T47D (cell line): ENCODE results near the gene ACAA2.
"Not testable (repeated sequence)": the region's sequence is repeated elsewhere in the genome, so short reads cannot be mapped to it uniquely, and the experiment has no call there.

Experiments used
- DNase-seq, 2 experiments: peaks; one replicate each; pipeline versions ENCODE4 v3.0.0 to v3.0.0-alpha.2; 2011 to 2012; ENCODE audit warnings: low read depth in 1 of 2, low spot score in 1 of 2
- JUND ChIP-seq: IDR thresholded peaks from 2 replicates; pipeline ENCODE4 v1.6.1; 2012; ENCODE audit warnings: low read depth
- in situ Hi-C: cut with HindIII; loops from 2 replicates; pipeline ENCODE4 v1.10.0; 2016; ENCODE audit warnings: low sequenced_read_pairs, low pct_unique_long_range_greater_than_20kb

The ACAA2 gene

GRCh38 chr18:49841236-49842217, 28.2 kb upstream of the ACAA2 start:
- in situ Hi-C loops = no loop called here
- no peak for DNase-seq
- TF ChIP-seq JUND = no peak

- TF ChIP-seq JUND = no peak
- in situ Hi-C loops = no loop called here
- DNase-seq = no peak
Measured at GRCh38 chr18:49839012-49839411, 25.7 kb upstream of the ACAA2 start.

- TF ChIP-seq JUND = no peak
- in situ Hi-C loops = no loop called here
- DNase-seq = no peak
Measured at GRCh38 chr18:49838381-49838780, 25.0 kb upstream of the ACAA2 start.

- in situ Hi-C loops = no loop called here
- TF ChIP-seq JUND = no peak
- DNase-seq = no peak
Measured at GRCh38 chr18:49837889-49838288, 24.6 kb upstream of the ACAA2 start.

- in situ Hi-C loops = not testable (repeated sequence)
Measured at GRCh38 chr18:49837316-49837835, 24.0 kb upstream of the ACAA2 start.

GRCh38 chr18:49835405-49835804, 22.1 kb upstream of the ACAA2 start:
- in situ Hi-C loops = no loop called here
- no peak for TF ChIP-seq JUND
- no peak for DNase-seq

More at GRCh38 chr18:49837316-49837835, 24.0 kb upstream of the ACAA2 start:
- DNase-seq = not testable (repeated sequence)

GRCh38 chr18:49834258-49834657, 20.9 kb upstream of the ACAA2 start:
- DNase-seq = no peak
- TF ChIP-seq JUND = no peak
- in situ Hi-C loops = no loop called here

- no peak for TF ChIP-seq JUND
Measured at GRCh38 chr18:49833814-49834213, 20.5 kb upstream of the ACAA2 start.

GRCh38 chr18:49832221-49832647, 18.9 kb upstream of the ACAA2 start:
- TF ChIP-seq JUND = no peak
- in situ Hi-C loops = no loop called here
- DNase-seq = no peak

More at GRCh38 chr18:49833814-49834213, 20.5 kb upstream of the ACAA2 start:
- no peak for DNase-seq
- in situ Hi-C loops = no loop called here

GRCh38 chr18:49827996-49828395, 14.7 kb upstream of the ACAA2 start:
- in situ Hi-C loops = no loop called here
- TF ChIP-seq JUND = no peak
- DNase-seq = no peak

- in situ Hi-C loops = no loop called here
- no peak for DNase-seq
- TF ChIP-seq JUND = no peak
Measured at GRCh38 chr18:49819823-49820671, 6.7 kb upstream of the ACAA2 start.

GRCh38 chr18:49819071-49819662, 5.8 kb upstream of the ACAA2 start:
- DNase-seq = no peak
- no peak for TF ChIP-seq JUND
- in situ Hi-C loops = no loop called here
